ENCODE measurements around the gene VWA8. TPM values are rescaled to one million over a fixed set of nuclear protein-coding genes. Genes with fewer than 3 reads are reported as not detected.

Gene VWA8
- total RNA-seq, 1 donor from 2014 or later = 12.2 TPM

GRCh38 chr13:41614671-41615527 is 346.0 kb downstream of the VWA8 start:
- Mint-ChIP-seq H3K9me3 (ENCODE audit: low read depth) (no peaks in the 10 kb centered on the region), H3K27ac (ENCODE audit: unreplicated experiment) (no peak overlapping the region), H3K27me3 (ENCODE audit: low read depth) (no peaks in the 10 kb centered on the region), H3K36me3 (ENCODE audit: low read depth) (peaks cover 15% of the 10 kb centered on the region), H3K4me3 (ENCODE audit: unreplicated experiment) (no peak overlapping the region), H3K4me1 (ENCODE audit: low read depth) (peaks cover 22% of the 10 kb centered on the region)
- no peak for DNase-seq (ENCODE audit: low spot score)
- no peak for TF ChIP-seq CTCF (IDR thresholded peaks at IDR 0.05)

GRCh38 chr13:41613984-41614661 is 346.8 kb downstream of the VWA8 start:
- Mint-ChIP-seq H3K4me3 (ENCODE audit: unreplicated experiment) (no peak overlapping the region), H3K27ac (ENCODE audit: unreplicated experiment) (peak overlapping the region; percentile 66), H3K9me3 (ENCODE audit: low read depth) (no peaks in the 10 kb centered on the region), H3K4me1 (ENCODE audit: low read depth) (peaks cover 22% of the 10 kb centered on the region), H3K27me3 (ENCODE audit: low read depth) (no peaks in the 10 kb centered on the region), H3K36me3 (ENCODE audit: low read depth) (peaks cover 15% of the 10 kb centered on the region)
- DNase-seq (ENCODE audit: low spot score) = no peak
- TF ChIP-seq CTCF (IDR thresholded peaks at IDR 0.05) = no peak

GRCh38 chr13:41613471-41613870 is 347.4 kb downstream of the VWA8 start:
- Mint-ChIP-seq H3K27ac (ENCODE audit: unreplicated experiment) (no peak overlapping the region), H3K4me3 (ENCODE audit: unreplicated experiment) (no peak overlapping the region), H3K4me1 (ENCODE audit: low read depth) (peaks cover 22% of the 10 kb centered on the region), H3K9me3 (ENCODE audit: low read depth) (no peaks in the 10 kb centered on the region), H3K36me3 (ENCODE audit: low read depth) (peaks cover 13% of the 10 kb centered on the region), H3K27me3 (ENCODE audit: low read depth) (no peaks in the 10 kb centered on the region)
- TF ChIP-seq CTCF (IDR thresholded peaks at IDR 0.05) = no peak
- no peak for DNase-seq (ENCODE audit: low spot score)

GRCh38 chr13:41611385-41611784 is 349.5 kb downstream of the VWA8 start:
- no peaks in the 10 kb centered on the region for H3K9me3 Mint-ChIP-seq (ENCODE audit: low read depth)
- no peaks in the 10 kb centered on the region for H3K27me3 Mint-ChIP-seq (ENCODE audit: low read depth)
- no peak overlapping the region for H3K4me3 Mint-ChIP-seq (ENCODE audit: unreplicated experiment)
- TF ChIP-seq CTCF (IDR thresholded peaks at IDR 0.05) = no peak
- H3K4me1 Mint-ChIP-seq (ENCODE audit: low read depth) = peaks cover 22% of the 10 kb centered on the region
- H3K27ac Mint-ChIP-seq (ENCODE audit: unreplicated experiment) = no peak overlapping the region
- no peak for DNase-seq (ENCODE audit: low spot score)
- H3K36me3 Mint-ChIP-seq (ENCODE audit: low read depth) = peaks cover 13% of the 10 kb centered on the region

- Mint-ChIP-seq H3K36me3 (ENCODE audit: low read depth) (peaks cover 16% of the 10 kb centered on the region), H3K27ac (ENCODE audit: unreplicated experiment) (peak overlapping the region; percentile 28), H3K4me3 (ENCODE audit: unreplicated experiment) (no peak overlapping the region), H3K4me1 (ENCODE audit: low read depth) (peaks cover 22% of the 10 kb centered on the region), H3K9me3 (ENCODE audit: low read depth) (no peaks in the 10 kb centered on the region), H3K27me3 (ENCODE audit: low read depth) (no peaks in the 10 kb centered on the region)
- DNase-seq (ENCODE audit: low spot score) = no peak
- no peak for TF ChIP-seq CTCF (IDR thresholded peaks at IDR 0.05)
Observed at GRCh38 chr13:41610404-41610803, 350.5 kb downstream of the VWA8 start.
